Stimulated activated naive CD8-positive, alpha-beta T cell treated with anti-CD3 and anti-CD28 coated beads, Interleukin-15, amount 100 ng/mL, for 72 hours (primary cell): ENCODE results near the gene SLC26A8.
"Not testable (repeated sequence)": the region's sequence is repeated elsewhere in the genome, so short reads cannot be mapped to it uniquely, and the experiment has no call there.

Experiments used
- ATAC-seq: fragments of 150-1000 bp; cut with Tn5 transposase; 2 replicates; pipeline ENCODE4 v1.10.0; 2021; ENCODE audit warnings: mild to moderate bottlenecking, moderate library complexity
- DNase-seq, 2 donors: peaks; one replicate each; pipeline ENCODE4 v3.0.0; 2021 to 2022
- H3K27ac Mint-ChIP-seq, 2 donors: one replicate each; pipeline ENCODE4 v1.8.0; 2022; ENCODE audit warnings: mild to moderate bottlenecking in 2 of 2, mixed read lengths in 2 of 2, moderate library complexity in 2 of 2
- H3K27me3 Mint-ChIP-seq: one replicate; pipeline ENCODE4 v1.8.0; 2022; ENCODE audit warnings: mixed read lengths
- H3K4me1 Mint-ChIP-seq: one replicate; pipeline ENCODE4 v1.8.0; 2022; ENCODE audit warnings: mild to moderate bottlenecking, mixed read lengths
- H3K4me3 Mint-ChIP-seq, 2 donors: one replicate each; pipeline ENCODE4 v1.8.0; 2022; ENCODE audit warnings: mild to moderate bottlenecking in 2 of 2, mixed read lengths in 2 of 2, moderate library complexity in 1 of 2
- H3K9me3 Mint-ChIP-seq, 2 donors: one replicate each; pipeline ENCODE4 v1.8.0; 2022; ENCODE audit warnings: mixed read lengths in 2 of 2

SLC26A8 gene

DNA sequence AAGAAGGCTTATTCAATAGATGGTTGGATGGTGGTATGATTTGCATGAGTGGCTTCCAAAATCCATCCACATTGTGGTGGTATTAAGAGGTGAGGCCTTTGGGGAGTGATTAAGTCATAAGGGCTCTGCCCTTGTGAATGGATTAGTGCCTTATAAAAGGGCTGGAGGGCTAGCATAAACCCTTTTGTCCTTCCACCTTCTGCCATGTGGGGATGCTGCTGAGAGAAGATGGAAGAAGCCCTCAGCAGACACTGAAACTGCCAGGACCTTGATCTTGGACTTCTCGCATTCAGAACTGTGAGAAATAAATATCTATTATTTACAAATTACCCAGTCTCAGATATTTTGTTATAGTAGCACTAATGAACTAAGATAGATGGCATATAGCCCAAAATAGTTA is 75.7 kb downstream of the SLC26A8 start:
- H3K4me1 Mint-ChIP-seq = peaks cover 17% of the 10 kb centered on the region
- H3K27me3 Mint-ChIP-seq = no peaks in the 10 kb centered on the region
- no peak overlapping the region for H3K27ac Mint-ChIP-seq
- H3K9me3 Mint-ChIP-seq = no peaks in the 10 kb centered on the region
- H3K4me3 Mint-ChIP-seq = no peak overlapping the region
- no peak for ATAC-seq
- DNase-seq = no peak

DNA sequence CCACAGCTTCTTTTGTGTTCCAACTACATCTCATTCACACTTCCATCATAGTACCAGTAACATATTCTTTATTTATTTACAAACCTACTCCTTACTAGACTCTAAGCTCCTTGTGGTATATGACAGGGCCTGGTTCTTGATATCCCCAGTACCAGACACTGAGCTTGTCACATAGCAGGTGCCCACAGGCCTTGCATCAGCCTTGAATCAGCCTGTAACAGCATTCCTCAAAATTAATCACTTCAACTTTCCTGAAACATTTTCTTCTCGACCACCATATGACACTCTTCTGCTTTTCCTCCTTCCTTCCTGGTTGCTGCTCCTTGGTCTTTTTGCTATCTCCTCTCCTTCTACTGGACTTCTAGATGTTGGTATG is 78.8 kb downstream of the SLC26A8 start:
- DNase-seq (no peak), ATAC-seq (no peak)
- H3K9me3 Mint-ChIP-seq = peaks cover 9 to 10% of the 10 kb centered on the region in 2 donors
- H3K27ac Mint-ChIP-seq = no peak overlapping the region
- no peak overlapping the region for H3K4me3 Mint-ChIP-seq
- no peaks in the 10 kb centered on the region for H3K27me3 Mint-ChIP-seq
- H3K4me1 Mint-ChIP-seq = no peaks in the 10 kb centered on the region

GRCh38 chr6:35943390-35943789 is 81.1 kb downstream of the SLC26A8 start:
- ATAC-seq (no peak), DNase-seq (no peak)
- H3K27me3 Mint-ChIP-seq = no peaks in the 10 kb centered on the region
- peaks cover 9 to 10% of the 10 kb centered on the region in 2 donors for H3K9me3 Mint-ChIP-seq
- no peak overlapping the region for H3K27ac Mint-ChIP-seq
- H3K4me1 Mint-ChIP-seq = no peaks in the 10 kb centered on the region
- H3K4me3 Mint-ChIP-seq = no peak overlapping the region

DNA sequence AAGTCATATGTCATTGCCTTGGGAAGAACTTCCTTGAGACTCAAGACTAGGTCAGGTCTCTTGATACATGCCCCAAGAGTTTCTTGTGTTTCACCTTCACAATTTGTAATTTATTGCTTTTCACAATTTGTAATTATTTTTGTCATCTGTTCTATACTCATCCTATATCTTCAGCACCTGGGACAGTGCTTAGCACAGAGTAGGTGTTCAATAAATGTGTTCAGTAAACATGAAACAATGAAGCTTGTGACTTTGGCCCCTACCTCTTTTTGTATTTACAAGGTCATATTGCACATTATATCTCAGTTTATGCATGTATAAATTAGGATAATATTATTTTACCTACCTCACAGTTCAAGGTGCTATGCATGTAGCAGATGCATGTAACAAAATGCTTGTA is 82.1 kb downstream of the SLC26A8 start:
- no peak overlapping the region for H3K27ac Mint-ChIP-seq
- no peaks in the 10 kb centered on the region for H3K4me1 Mint-ChIP-seq
- H3K9me3 Mint-ChIP-seq = peaks cover 9 to 11% of the 10 kb centered on the region in 2 donors
- H3K4me3 Mint-ChIP-seq = no peak overlapping the region
- peaks cover under 1% of the 10 kb centered on the region for H3K27me3 Mint-ChIP-seq
- DNase-seq (no peak), ATAC-seq (no peak)

DNA sequence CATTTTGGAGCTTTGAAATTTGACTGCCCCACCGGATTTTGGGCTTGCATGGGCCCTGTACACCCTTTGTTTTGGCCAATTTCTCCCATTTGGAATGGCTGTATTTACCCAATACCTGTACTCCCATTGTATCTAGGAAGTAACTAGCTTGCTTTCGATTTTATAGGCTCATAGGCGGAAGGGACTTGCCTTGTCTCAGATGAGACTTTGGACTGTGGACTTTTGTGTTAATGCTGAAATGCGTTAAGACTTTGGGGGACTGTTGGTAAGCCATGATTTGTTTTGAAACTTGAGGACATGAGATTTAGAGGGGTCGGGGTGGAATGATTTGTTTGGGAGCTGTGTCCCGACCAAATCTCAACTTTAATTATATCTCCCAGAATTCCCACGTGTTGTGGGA is 83.3 kb downstream of the SLC26A8 start:
- not testable (repeated sequence) for ATAC-seq, H3K4me1 Mint-ChIP-seq, H3K27ac Mint-ChIP-seq, H3K4me3 Mint-ChIP-seq, DNase-seq
- Mint-ChIP-seq H3K27me3 (peaks cover 11% of the 10 kb centered on the region), H3K9me3 (peaks cover 14 to 18% of the 10 kb centered on the region in 2 donors)

GRCh38 chr6:35940014-35940413 is 84.4 kb downstream of the SLC26A8 start:
- H3K9me3 Mint-ChIP-seq = peaks cover 14 to 18% of the 10 kb centered on the region in 2 donors
- not testable (repeated sequence) for ATAC-seq, H3K4me3 Mint-ChIP-seq, H3K4me1 Mint-ChIP-seq, DNase-seq, H3K27ac Mint-ChIP-seq
- H3K27me3 Mint-ChIP-seq = peaks cover 19% of the 10 kb centered on the region

DNA sequence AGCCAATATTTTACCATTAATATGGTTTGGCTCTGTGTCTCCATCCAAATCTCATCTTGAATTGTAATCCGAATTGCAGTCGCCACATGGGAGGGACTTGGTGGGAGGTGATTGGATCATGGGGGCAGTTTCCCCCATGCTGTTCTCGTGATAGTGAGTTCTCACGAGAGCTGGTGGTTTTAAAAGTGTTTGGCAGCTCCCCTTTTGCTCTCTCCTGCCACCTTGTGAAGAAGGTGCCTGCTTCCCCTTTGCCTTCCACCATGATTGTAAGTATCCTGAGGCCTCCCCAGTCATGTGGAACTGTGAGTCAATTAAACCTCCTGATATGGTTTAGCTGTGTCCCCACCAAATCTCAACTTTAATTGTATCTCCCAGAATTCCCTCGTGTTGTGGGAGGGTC is 85.2 kb downstream of the SLC26A8 start:
- peaks cover 19% of the 10 kb centered on the region for H3K27me3 Mint-ChIP-seq
- not testable (repeated sequence) for H3K27ac Mint-ChIP-seq, H3K4me1 Mint-ChIP-seq

GRCh38 chr6:35936681-35937359 is 87.6 kb downstream of the SLC26A8 start:
- Mint-ChIP-seq H3K27me3 (peaks cover 19% of the 10 kb centered on the region), H3K27ac (no peak overlapping the region)
- no peak for ATAC-seq

More for the DNA sequence above, 85.2 kb downstream of the SLC26A8 start:
- not testable (repeated sequence) for ATAC-seq, H3K4me3 Mint-ChIP-seq, DNase-seq
- H3K9me3 Mint-ChIP-seq = peaks cover 14 to 18% of the 10 kb centered on the region in 2 donors

DNA sequence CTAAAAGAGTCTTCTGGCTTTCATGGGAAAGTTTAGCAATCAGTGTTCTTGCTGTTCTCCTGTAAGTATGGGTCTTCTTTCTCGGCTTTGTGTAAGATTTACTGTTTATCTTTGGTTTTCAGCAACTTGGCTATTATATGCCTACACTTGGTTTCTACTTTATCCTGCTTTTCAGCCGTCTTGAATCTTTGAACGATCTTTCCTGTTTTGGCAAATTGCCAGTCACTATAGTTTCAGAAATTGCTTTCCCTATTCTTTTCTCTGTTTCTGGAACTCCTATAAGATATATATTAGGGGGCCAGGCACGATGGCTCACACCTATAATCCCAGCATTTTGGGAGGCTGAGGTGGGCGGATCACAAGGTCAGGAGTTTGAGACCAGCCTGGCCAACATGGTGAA is 89.0 kb downstream of the SLC26A8 start:
- no peak overlapping the region for H3K27ac Mint-ChIP-seq
- peaks cover 7% of the 10 kb centered on the region for H3K4me1 Mint-ChIP-seq
- H3K27me3 Mint-ChIP-seq = peaks cover 19% of the 10 kb centered on the region
- ATAC-seq (no peak), DNase-seq (no peak)
- H3K9me3 Mint-ChIP-seq = peaks cover 5 to 7% of the 10 kb centered on the region in 2 donors
- H3K4me3 Mint-ChIP-seq = no peak overlapping the region

More at GRCh38 chr6:35936681-35937359, 87.6 kb downstream of the SLC26A8 start:
- DNase-seq = no peak
- Mint-ChIP-seq H3K4me1 (peaks cover 7% of the 10 kb centered on the region), H3K9me3 (peaks cover 14 to 15% of the 10 kb centered on the region in 2 donors), H3K4me3 (no peak overlapping the region)

- ATAC-seq = no peak
- H3K27me3 Mint-ChIP-seq = peaks cover 19% of the 10 kb centered on the region
- H3K9me3 Mint-ChIP-seq = peaks cover 5 to 7% of the 10 kb centered on the region in 2 donors
- H3K4me3 Mint-ChIP-seq = no peak overlapping the region
- DNase-seq = no peak
- H3K27ac Mint-ChIP-seq = no peak overlapping the region
- H3K4me1 Mint-ChIP-seq = peaks cover 7% of the 10 kb centered on the region
Measured at GRCh38 chr6:35933844-35934243, 90.6 kb downstream of the SLC26A8 start.

DNA sequence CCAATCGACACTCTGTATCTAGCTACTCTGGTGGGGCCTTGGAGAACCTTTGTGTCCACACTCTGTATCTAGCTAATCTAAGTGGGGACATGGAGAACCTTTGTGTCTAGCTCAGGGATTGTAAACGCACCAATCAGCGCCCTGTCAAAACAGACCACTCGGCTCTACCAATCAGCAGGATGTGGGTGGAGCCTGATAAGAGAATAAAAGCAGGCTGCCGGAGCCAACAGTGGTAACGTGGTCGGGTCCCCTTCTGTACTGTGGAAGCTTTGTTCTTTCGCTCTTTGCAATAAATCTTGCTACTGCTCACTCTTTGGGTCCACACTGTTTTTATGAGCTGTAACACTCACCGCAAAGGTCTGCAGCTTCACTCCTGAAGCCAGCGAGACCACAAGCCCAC is 92.6 kb downstream of the SLC26A8 start:
- H3K4me1 Mint-ChIP-seq, H3K9me3 Mint-ChIP-seq, ATAC-seq, H3K27ac Mint-ChIP-seq, DNase-seq: not testable (repeated sequence)
- Mint-ChIP-seq H3K4me3 (peak overlapping the region; percentile 30 to 54), H3K27me3 (peaks cover 13% of the 10 kb centered on the region)

DNA sequence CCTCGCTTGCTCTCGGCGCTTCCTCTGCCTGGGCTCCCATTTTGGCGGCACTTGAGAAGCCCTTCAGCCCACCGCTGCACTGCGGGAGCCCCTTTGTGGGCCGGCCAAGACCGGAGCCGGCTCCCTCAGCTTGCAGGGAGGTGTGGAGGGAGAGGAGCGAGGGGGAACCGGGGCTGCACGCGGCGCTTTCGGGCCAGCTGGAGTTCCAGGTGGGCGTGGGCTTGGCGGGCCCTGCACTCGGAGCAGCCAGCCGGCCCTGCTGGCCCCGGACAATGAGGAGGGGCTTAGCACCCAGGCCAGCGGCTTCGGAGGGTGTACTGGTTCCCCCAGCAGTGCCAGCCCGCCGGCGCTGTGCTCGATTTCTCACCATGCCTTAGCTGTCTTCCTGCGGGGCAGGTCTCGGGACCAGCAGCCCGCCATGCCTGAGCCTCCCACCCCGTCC is 93.3 kb downstream of the SLC26A8 start:
- Mint-ChIP-seq H3K9me3 (no peaks in the 10 kb centered on the region), H3K27ac (no peak overlapping the region), H3K4me3 (no peak overlapping the region), H3K4me1 (peaks cover 10% of the 10 kb centered on the region), H3K27me3 (peaks cover 7% of the 10 kb centered on the region)
- no peak for ATAC-seq
- DNase-seq = no peak

- ATAC-seq (no peak), DNase-seq (no peak)
- Mint-ChIP-seq H3K4me1 (peaks cover 21% of the 10 kb centered on the region), H3K27ac (no peak overlapping the region), H3K27me3 (no peaks in the 10 kb centered on the region), H3K9me3 (no peaks in the 10 kb centered on the region), H3K4me3 (no peak overlapping the region)
Measured at GRCh38 chr6:35929601-35930000, 94.8 kb downstream of the SLC26A8 start.

DNA sequence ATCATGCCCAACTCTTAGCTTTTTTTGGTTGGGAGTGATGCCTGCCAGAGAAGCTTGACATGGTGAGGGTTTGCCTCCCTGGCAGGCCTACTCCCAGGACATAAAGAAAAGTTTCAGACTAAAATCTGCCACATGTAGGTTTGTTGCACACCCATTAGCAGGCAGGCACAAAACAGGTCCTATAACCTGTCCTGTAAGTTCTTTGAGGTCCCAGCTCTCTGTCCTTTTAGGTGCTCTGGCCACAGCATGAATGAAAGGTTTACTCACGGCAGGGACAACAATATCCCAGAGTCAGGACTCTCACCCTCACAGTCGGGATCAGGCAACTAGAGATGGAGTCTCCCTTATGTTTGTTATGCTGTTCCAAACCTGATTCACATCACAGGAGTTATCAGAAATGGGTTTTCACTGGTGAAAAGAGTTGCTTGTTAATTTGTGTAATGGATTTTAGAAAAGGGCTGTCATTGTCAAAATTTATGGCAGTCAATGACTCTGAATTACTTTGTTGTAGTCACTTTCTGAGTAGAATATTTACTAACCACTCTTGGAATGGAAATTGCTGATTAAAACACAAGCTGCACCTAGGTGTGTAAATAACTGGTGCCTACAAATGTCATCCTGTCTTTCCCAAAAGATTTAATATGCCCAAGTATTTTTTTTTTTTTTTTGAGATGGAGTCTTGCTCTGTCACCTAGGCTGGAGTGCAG is 97.8 kb downstream of the SLC26A8 start:
- H3K27me3 Mint-ChIP-seq = no peaks in the 10 kb centered on the region
- no peaks in the 10 kb centered on the region for H3K9me3 Mint-ChIP-seq
- ATAC-seq (no peak), DNase-seq (no peak)
- peaks cover 37% of the 10 kb centered on the region for H3K4me1 Mint-ChIP-seq
- no peak overlapping the region for H3K27ac Mint-ChIP-seq
- no peak overlapping the region for H3K4me3 Mint-ChIP-seq

DNA sequence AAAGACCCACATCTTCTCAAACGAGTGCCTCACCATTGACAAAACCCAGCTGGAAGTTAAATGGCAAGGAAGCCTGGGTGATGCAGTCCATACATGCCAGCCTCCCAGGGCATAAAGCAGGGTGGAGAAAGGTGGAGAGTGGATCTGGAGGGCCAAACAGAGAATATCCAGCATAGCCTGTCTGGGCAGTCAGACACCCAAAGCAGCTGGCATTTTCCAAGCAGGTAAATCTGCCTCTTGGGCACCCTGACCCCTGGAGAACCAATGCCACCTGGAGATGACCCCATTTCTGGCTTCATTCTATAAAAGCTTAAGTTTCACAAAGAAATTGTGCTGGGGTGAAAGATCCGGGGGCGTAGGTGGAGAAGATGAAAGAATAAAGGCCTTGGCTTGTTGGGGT is 98.5 kb downstream of the SLC26A8 start:
- no peak for ATAC-seq
- Mint-ChIP-seq H3K27ac (no peak overlapping the region), H3K9me3 (no peaks in the 10 kb centered on the region), H3K27me3 (no peaks in the 10 kb centered on the region), H3K4me1 (peaks cover 43% of the 10 kb centered on the region), H3K4me3 (no peak overlapping the region)
- DNase-seq = no peak

DNA sequence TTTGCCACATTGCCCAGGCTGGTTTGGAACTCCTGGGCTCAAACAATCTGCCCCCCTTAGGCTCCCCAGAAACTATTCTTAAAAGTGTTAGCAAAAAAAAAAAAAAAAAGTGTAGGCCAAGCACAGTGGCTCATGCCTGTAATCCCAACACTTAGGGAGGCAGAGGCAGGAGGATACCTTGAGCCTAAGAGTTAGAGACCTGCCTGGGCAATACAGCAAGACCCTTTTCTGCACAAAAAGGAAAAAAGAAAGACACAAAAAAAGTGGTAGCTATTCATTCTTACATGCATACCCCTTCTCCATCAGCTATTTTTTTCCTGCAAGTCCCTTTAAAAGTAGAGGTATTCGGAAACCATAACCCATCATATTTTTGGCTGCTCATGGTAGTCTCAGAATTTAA is 100.3 kb downstream of the SLC26A8 start:
- Mint-ChIP-seq H3K27me3 (no peaks in the 10 kb centered on the region), H3K4me1 (peaks cover 45% of the 10 kb centered on the region), H3K27ac (no peak overlapping the region), H3K4me3 (no peak overlapping the region), H3K9me3 (no peaks in the 10 kb centered on the region)
- DNase-seq = no peak
- ATAC-seq = no peak
